Measurements from ENCODE around the gene OR52E5. TPM values are rescaled to one million over a fixed set of nuclear protein-coding genes. Genes with fewer than 3 reads are reported as not detected.

The OR52E5 gene
- total and polyA plus RNA-seq, 2 of the 13 experiments (the other 11 are each of a cell fraction or from before 2014, with no cell fraction given) = not detected

GRCh38 chr11:5930614-5931013 is 37.6 kb downstream of the OR52E5 start:
- POLR2A ChIA-PET = no interaction called here
- H3K4me3 ChIP-seq (replicated peaks in 1 of 3; ENCODE audit: insufficient read depth in 1 of 3, low read depth in 2 of 3, low read length in 3 of 3) = no peak overlapping the region
- no peak overlapping the region for H3K27ac ChIP-seq (ENCODE audit: extremely low read length, insufficient read depth, low read length)
- H3K9ac ChIP-seq (ENCODE audit: insufficient read depth, low read depth, low read length) = no peak overlapping the region
- H4K20me1 ChIP-seq (ENCODE audit: insufficient read depth, low read length) = no peaks in the 10 kb centered on the region
- no peaks in the 10 kb centered on the region for H3K79me2 ChIP-seq (ENCODE audit: insufficient read depth, low read length)
- FAIRE-seq (no peak), ATAC-seq (no peak), DNase-seq (ENCODE audit: low spot score) (no peak)
- H3K9me3 ChIP-seq (ENCODE audit: low read length) = no peaks in the 10 kb centered on the region
- no TSS peak for BruUV-seq (replicated peaks)
- intact Hi-C loops (cut with micrococcal nuclease; ENCODE audit: unreplicated experiment) (no loop called here), in situ Hi-C loops (cut with HindIII; ENCODE audit: extremely low pct_ligation_motif_present, low pct_unique_long_range_greater_than_20kb) (no loop called here)
- TF ChIP-seq HIVEP1 (CRISPR knock-in tag; IDR thresholded peaks at IDR 0.05) = no peak
- no peak for TF ChIP-seq REL (CRISPR knock-in tag; conservative IDR thresholded peaks at IDR 0.05)
- no peak for TF ChIP-seq ZBTB8A (CRISPR knock-in tag; IDR thresholded peaks at IDR 0.05; ENCODE audit: borderline replicate concordance, low read depth)
- TF ChIP-seq MLLT10 (CRISPR knock-in tag; IDR thresholded peaks at IDR 0.05) = no peak
- no peak for TF ChIP-seq TBX3 (IDR thresholded peaks at IDR 0.05; ENCODE audit: borderline replicate concordance)
- no peak for TF ChIP-seq ATF1 (CRISPR knock-in tag; IDR thresholded peaks at IDR 0.05)
- no peak for TF ChIP-seq NCOR1 (IDR thresholded peaks at IDR 0.05; ENCODE audit: borderline replicate concordance, low read length)
- TF ChIP-seq ZNF512B (CRISPR knock-in tag; IDR thresholded peaks at IDR 0.05; ENCODE audit: borderline replicate concordance) = no peak
- TF ChIP-seq ZNF614 (CRISPR knock-in tag; IDR thresholded peaks at IDR 0.05; ENCODE audit: borderline replicate concordance) = no peak
- no peak for TF ChIP-seq THYN1 (CRISPR knock-in tag; IDR thresholded peaks at IDR 0.05; ENCODE audit: borderline replicate concordance, low read depth)
- no peak for TF ChIP-seq ZBTB38 (CRISPR knock-in tag; IDR thresholded peaks at IDR 0.05)
- no peak for TF ChIP-seq ZNF782 (CRISPR knock-in tag; IDR thresholded peaks at IDR 0.05; ENCODE audit: borderline replicate concordance)
- no peak for TF ChIP-seq CHD4 (IDR thresholded peaks at IDR 0.05; ENCODE audit: borderline replicate concordance, low read length)
- TF ChIP-seq ZNF431 (CRISPR knock-in tag; IDR thresholded peaks at IDR 0.05; ENCODE audit: borderline replicate concordance, low read depth) = no peak
- no peak for TF ChIP-seq CHCHD3 (CRISPR knock-in tag; IDR thresholded peaks at IDR 0.05)
- no peak for TF ChIP-seq PHF20 (CRISPR knock-in tag; IDR thresholded peaks at IDR 0.05)
- TF ChIP-seq ZNF772 (CRISPR knock-in tag; IDR thresholded peaks at IDR 0.05) = no peak
- TF ChIP-seq ZFAT (CRISPR knock-in tag; conservative IDR thresholded peaks at IDR 0.05) = no peak
- TF ChIP-seq FOXO1 (CRISPR knock-in tag; IDR thresholded peaks at IDR 0.05) = no peak
- no peak for TF ChIP-seq ZNF362 (CRISPR knock-in tag; IDR thresholded peaks at IDR 0.05; ENCODE audit: borderline replicate concordance)
- H3K27me3 ChIP-seq (ENCODE audit: control insufficient read depth in 1 of 2, insufficient read depth in 2 of 2, low read length in 2 of 2) = peaks cover 0 to 9% of the 10 kb centered on the region in 2 experiments; a peak in 2 of 5 replicates
- H2AFZ ChIP-seq (ENCODE audit: low read length) = no peak overlapping the region
- WGBS (ENCODE audit: low lambda C conversion rate) = no CpG with 5 or more reads among the region's 19 CpGs
- H3K4me2 ChIP-seq (ENCODE audit: low read depth, low read length) = no peak overlapping the region
- no peaks in the 10 kb centered on the region for H3K36me3 ChIP-seq (replicated peaks in 1 of 2; ENCODE audit: control insufficient read depth in 1 of 2, insufficient read depth in 2 of 2, low read length in 2 of 2)
- CTCF ChIA-PET (ENCODE audit: low intra/inter-chr PET ratio, low total read pairs) = no interaction called here
- H3K4me1 ChIP-seq (ENCODE audit: insufficient read depth, low read length) = no peaks in the 10 kb centered on the region

Measured in HepG2 (cell line).